GM13977 (cell line): ENCODE measurements around the gene PRMT5.
A peak's percentile ranks its signal among the peaks of the same experiment; 100 is the strongest.

Experiments used
- DNase-seq: peaks from one replicate; pipeline ENCODE4 v3.0.0; 2012; ENCODE audit warnings: low spot score
- in situ Hi-C: fragments of 300-500 bp; cut with MboI; formaldehyde crosslinking; loops from one replicate; pipeline ENCODE4 v1.12.0; 2022; ENCODE audit warnings: low sequenced_read_pairs, low pct_unique_long_range_greater_than_20kb, mixed read lengths, inconsistent platforms; ENCODE audit not compliant: unreplicated experiment
- TF ChIP-seq, protein P1 (sequence below): IDR thresholded peaks from 2 replicates; pipeline ENCODE4 v1.5.1; 2012; ENCODE audit warnings: mild to moderate bottlenecking, control low read depth; ENCODE audit not compliant: insufficient read depth; ENCODE audit errors: extremely low read depth, missing control alignments

PRMT5 gene

DNA sequence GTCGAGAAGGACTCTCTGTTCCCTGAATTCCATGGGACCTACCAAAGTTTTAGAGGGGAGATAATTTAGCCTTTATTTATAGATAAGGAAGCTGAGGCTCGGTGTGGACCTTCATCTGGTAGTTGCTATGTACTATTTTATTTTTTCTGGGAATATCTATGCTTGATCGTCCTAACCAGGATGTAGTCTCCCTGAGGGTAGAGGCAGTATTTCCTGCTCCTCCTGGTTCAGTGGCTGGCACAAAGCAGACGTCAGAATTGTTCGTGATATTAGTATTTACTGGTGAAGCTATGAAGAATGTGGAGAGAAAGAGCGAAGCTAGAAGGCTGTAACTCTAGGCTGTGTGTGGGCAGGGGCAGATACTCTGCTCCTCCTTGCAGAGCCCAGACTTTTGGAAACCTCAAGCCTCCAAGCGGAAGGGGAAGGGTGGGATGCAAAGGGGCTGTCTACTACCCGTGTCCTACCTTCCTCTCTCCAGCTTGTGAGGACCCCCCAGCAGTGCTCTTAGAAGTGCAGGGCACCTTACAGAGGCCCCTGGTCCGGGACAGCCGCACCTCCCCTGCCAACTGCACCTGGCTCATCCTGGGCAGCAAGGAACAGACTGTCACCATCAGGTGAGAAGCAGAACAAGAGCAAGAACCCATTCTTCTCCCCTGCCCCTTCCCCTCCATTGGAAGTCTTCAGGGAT is 56.2 kb downstream of the PRMT5 start:
- DNase-seq = no peak
- in situ Hi-C loops = loop anchor here (25.0 kb wide), 1 partner anchor 286 kb away; the partner anchor contains the start of genes ABHD4 and DAD1
- TF ChIP-seq, protein P1, sequence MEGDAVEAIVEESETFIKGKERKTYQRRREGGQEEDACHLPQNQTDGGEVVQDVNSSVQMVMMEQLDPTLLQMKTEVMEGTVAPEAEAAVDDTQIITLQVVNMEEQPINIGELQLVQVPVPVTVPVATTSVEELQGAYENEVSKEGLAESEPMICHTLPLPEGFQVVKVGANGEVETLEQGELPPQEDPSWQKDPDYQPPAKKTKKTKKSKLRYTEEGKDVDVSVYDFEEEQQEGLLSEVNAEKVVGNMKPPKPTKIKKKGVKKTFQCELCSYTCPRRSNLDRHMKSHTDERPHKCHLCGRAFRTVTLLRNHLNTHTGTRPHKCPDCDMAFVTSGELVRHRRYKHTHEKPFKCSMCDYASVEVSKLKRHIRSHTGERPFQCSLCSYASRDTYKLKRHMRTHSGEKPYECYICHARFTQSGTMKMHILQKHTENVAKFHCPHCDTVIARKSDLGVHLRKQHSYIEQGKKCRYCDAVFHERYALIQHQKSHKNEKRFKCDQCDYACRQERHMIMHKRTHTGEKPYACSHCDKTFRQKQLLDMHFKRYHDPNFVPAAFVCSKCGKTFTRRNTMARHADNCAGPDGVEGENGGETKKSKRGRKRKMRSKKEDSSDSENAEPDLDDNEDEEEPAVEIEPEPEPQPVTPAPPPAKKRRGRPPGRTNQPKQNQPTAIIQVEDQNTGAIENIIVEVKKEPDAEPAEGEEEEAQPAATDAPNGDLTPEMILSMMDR = no peak

DNA sequence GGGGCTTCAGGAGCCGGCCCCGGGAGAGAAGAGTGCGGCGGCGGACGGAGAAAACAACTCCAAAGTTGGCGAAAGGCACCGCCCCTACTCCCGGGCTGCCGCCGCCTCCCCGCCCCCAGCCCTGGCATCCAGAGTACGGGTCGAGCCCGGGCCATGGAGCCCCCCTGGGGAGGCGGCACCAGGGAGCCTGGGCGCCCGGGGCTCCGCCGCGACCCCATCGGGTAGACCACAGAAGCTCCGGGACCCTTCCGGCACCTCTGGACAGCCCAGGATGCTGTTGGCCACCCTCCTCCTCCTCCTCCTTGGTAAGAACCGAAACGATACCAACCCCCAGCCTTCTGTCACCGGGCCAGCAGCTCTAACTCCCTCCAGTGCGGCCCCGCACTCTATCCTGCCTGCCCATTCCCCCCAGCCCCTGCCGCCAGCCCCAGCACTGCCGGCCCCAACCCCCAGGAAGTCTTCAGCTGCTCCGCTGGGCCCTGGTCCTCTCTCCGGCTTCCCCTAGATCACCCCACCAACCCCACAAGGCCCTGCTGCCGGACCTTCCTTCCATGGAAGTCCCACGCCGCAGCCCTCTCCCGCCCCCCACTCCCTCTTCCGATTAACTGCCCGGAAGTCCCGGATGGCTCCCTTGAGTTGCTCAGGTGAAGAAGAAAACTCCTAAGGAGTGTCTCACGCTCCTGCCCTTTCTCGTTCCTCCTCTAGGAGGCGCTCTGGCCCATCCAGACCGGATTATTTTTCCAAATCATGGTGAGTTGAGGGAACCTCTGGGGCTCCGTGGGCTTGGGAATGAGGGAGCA is 56.9 kb downstream of the PRMT5 start:
- TF ChIP-seq, protein P1 = peak; percentile 90
- peak; percentile 83 for DNase-seq
- in situ Hi-C loops = loop anchor here (25.0 kb wide), 1 partner anchor 285 kb away; the partner anchor contains the start of genes ABHD4 and DAD1

DNA sequence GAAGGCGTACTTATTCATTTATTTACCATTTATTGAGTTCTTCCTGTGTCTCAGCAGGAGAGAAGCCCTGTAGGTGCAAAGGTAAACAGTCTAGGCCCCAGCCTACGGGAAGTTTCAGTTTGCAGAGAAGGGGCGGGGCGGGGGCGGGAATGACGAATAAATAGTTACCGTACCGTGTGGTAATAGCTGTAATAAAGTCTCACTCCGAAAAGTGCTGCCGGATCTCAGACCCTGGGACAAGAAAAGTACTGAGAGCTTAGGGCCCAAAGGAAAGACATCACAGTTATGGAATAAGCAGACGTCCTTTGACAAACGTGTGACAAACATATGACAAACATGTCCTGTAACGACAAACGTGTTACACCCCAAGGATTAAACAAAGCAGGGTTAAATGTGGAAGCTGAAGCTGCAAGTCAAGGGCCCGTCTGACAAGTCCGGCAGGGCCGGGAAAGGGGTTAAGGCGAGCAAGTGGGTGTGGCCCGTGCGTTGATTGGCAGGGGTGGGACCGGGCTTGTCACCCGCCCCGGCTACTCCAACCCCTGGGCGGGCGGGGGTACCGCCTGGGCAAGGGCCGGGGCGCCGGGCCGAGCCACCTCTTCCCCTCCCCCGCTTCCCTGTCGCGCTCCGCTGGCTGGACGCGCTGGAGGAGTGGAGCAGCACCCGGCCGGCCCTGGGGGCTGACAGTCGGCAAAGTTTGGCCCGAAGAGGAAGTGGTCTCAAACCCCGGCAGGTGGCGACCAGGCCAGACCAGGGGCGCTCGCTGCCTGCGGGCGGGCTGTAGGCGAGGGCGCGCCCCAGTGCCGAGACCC is 57.7 kb downstream of the PRMT5 start, which contains the start of gene LRP10:
TSS of gene LRP10 (plus strand) at position 517 of the 809 bp plus-strand sequence. CDS start 564 bp downstream, outside the sequence.
- in situ Hi-C loops = loop anchor here (25.0 kb wide), 1 partner anchor 284 kb away; the partner anchor contains the start of genes ABHD4 and DAD1
- DNase-seq = peak; percentile 87
- TF ChIP-seq, protein P1 = peak; percentile 17

DNA sequence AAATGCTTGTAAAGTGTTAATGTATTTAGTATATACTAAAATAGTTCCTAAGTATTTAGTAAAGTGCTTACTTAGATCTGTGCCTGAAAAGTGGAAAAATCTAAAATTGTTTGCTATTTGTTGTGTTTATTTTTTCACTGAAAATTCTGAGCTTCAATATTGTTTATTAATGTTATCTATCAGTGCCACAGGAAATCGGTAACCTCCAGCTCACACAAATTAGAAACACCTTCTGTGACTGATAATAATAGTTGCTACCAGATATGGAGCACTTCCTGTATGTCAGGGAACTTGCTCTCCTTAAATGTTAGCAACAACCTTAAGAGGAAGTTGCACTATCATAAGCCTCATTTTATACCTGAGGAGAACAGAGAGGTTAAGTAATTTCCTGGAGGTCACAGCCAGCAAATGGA is 58.4 kb downstream of the PRMT5 start:
- in situ Hi-C loops = loop anchor here (25.0 kb wide), 1 partner anchor 284 kb away; the partner anchor contains the start of genes ABHD4 and DAD1
- TF ChIP-seq, protein P1 = no peak
- DNase-seq = peak; percentile 87
